NT2/D1 (cell line): ENCODE results near the gene OMG.
"Not testable (repeated sequence)": the region's sequence is repeated elsewhere in the genome, so short reads cannot be mapped to it uniquely, and the experiment has no call there.

ENCODE experiments used
- DNase-seq: peaks from one replicate; pipeline ENCODE4 v3.0.0-alpha.2; 2011; ENCODE audit warnings: low read depth, low spot score
- H3K27me3 ChIP-seq: 2 replicates; pipeline ENCODE4 v1.6.0; 2011; ENCODE audit warnings: mild to moderate bottlenecking; ENCODE audit not compliant: insufficient read length, insufficient read depth
- H3K36me3 ChIP-seq: 2 replicates; pipeline ENCODE4 v1.6.1; 2011; ENCODE audit warnings: mild to moderate bottlenecking, low read length, mixed read lengths; ENCODE audit not compliant: insufficient read depth, insufficient read length
- H3K4me1 ChIP-seq: 2 replicates; pipeline ENCODE4 v1.5.1; 2011; ENCODE audit not compliant: insufficient read depth, insufficient read length
- H3K4me3 ChIP-seq: 2 replicates; pipeline ENCODE4 v1.5.1; 2011; ENCODE audit warnings: low read depth; ENCODE audit not compliant: insufficient read length
- H3K9ac ChIP-seq: 2 replicates; pipeline ENCODE4 v1.6.0; 2011; ENCODE audit warnings: low read depth; ENCODE audit not compliant: insufficient read length
- H3K9me3 ChIP-seq: 2 replicates; pipeline ENCODE4 v1.5.1; 2011; ENCODE audit warnings: mild to moderate bottlenecking, low read length; ENCODE audit not compliant: insufficient read depth
- SUZ12 ChIP-seq: IDR thresholded peaks from 2 replicates; pipeline ENCODE4 v1.6.1; 2011; ENCODE audit not compliant: insufficient read length, insufficient read depth; ENCODE audit errors: extremely low read depth
- YY1 ChIP-seq: IDR thresholded peaks from 2 replicates; pipeline ENCODE4 v1.6.1; 2011; ENCODE audit not compliant: insufficient read length, insufficient read depth
- ZNF274 ChIP-seq: IDR thresholded peaks from 2 replicates; pipeline ENCODE4 v1.6.1; 2011; ENCODE audit warnings: mild to moderate bottlenecking, low read depth, low read length

OMG gene

DNA sequence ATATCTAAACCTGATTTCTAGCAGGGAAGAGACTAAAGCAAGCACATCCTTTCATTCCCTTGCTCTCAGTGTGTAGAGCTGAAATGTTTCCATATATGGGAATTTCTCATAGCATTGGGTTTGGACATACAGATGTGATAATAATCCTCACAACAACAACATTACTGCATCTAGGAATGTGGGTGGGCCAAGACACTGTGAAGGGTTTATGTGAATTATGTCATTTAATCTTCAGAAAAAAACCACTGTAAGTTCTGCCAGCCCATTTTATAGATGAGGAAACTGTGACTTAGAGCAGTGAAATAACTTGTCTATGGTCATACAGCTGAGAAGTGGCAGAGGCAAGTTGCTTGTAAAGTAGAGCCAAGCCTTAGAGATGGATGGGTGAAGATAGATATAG lies 5.2 kb downstream of the OMG start:
- TF ChIP-seq ZNF274 (no peak), SUZ12 (no peak), YY1 (no peak)
- Histone ChIP-seq H3K4me3 (no peak overlapping the region), H3K9ac (no peak overlapping the region), H3K9me3 (no peaks in the 10 kb centered on the region), H3K4me1 (no peaks in the 10 kb centered on the region), H3K36me3 (no peaks in the 10 kb centered on the region), H3K27me3 (no peaks in the 10 kb centered on the region)
- DNase-seq = no peak

- no peak overlapping the region for H3K9ac ChIP-seq
- H3K9me3 ChIP-seq = no peaks in the 10 kb centered on the region
- H3K4me1 ChIP-seq = no peaks in the 10 kb centered on the region
- no peaks in the 10 kb centered on the region for H3K27me3 ChIP-seq
- TF ChIP-seq YY1 (no peak), ZNF274 (no peak), SUZ12 (no peak)
- H3K36me3 ChIP-seq = no peaks in the 10 kb centered on the region
- no peak for DNase-seq
- no peak overlapping the region for H3K4me3 ChIP-seq
These were observed 7.2 kb downstream of the OMG start for GRCh38 chr17:31289790-31290189.

DNA sequence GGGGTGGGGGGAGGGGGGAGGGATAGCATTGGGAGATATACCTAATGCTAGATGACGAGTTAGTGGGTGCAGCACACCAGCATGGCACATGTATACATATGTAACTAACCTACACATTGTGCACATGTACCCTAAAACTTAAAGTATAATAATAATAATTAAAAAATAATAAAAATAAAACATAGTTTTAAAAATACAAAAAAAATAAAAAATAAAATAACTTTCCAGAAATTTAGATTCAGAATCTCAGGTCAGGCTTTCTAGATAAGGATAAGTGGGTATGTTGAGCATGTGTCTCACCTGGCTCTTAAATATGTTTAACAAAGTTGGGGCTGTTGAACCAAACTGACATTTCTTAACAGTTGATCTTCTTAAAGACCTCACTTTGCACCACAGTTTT lies 9.1 kb downstream of the OMG start:
- not testable (repeated sequence) for DNase-seq, H3K9me3 ChIP-seq, H3K4me3 ChIP-seq, H3K9ac ChIP-seq, H3K4me1 ChIP-seq, H3K27me3 ChIP-seq, H3K36me3 ChIP-seq

GRCh38 chr17:31286587-31286986 lies 10.5 kb downstream of the OMG start:
- DNase-seq = no peak
- H3K36me3 ChIP-seq = no peaks in the 10 kb centered on the region
- TF ChIP-seq SUZ12 (no peak), YY1 (no peak), ZNF274 (no peak)

GRCh38 chr17:31283841-31284240 lies 13.2 kb downstream of the OMG start:
- DNase-seq = no peak
- Histone ChIP-seq H3K27me3 (no peaks in the 10 kb centered on the region), H3K4me1 (no peaks in the 10 kb centered on the region), H3K4me3 (no peak overlapping the region), H3K9ac (no peak overlapping the region), H3K9me3 (no peaks in the 10 kb centered on the region), H3K36me3 (no peaks in the 10 kb centered on the region)
- TF ChIP-seq YY1 (no peak), ZNF274 (no peak), SUZ12 (no peak)

More at GRCh38 chr17:31286587-31286986, 10.5 kb downstream of the OMG start:
- Histone ChIP-seq H3K4me3 (no peak overlapping the region), H3K9ac (no peak overlapping the region), H3K4me1 (no peaks in the 10 kb centered on the region), H3K9me3 (no peaks in the 10 kb centered on the region), H3K27me3 (no peaks in the 10 kb centered on the region)

- no peak for DNase-seq
- Histone ChIP-seq H3K27me3 (no peaks in the 10 kb centered on the region), H3K9me3 (no peaks in the 10 kb centered on the region), H3K9ac (no peak overlapping the region), H3K36me3 (peaks cover 7% of the 10 kb centered on the region), H3K4me3 (no peak overlapping the region), H3K4me1 (no peaks in the 10 kb centered on the region)
- TF ChIP-seq ZNF274 (no peak), YY1 (no peak), SUZ12 (no peak)
These were observed 16.0 kb downstream of the OMG start for GRCh38 chr17:31281061-31281460.

DNA sequence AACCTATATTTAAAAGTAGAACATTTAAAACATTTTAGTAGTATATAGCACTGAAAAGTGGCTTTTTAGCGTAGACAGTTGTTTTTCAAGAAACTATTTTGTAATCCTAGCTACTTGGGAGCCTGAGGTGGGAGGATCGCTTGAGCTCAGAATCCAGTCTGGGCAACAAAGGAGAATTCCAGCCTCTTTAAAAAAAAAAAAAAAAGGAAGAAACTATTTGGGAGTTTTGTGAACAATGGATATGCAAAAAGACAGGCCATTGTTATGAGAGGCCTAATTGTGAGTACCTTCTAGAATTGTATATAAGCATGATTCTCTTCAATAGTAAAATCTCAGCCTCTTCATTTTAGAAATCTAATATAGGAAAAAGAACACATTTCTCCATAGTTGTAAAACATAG lies 17.6 kb downstream of the OMG start:
- Histone ChIP-seq H3K9me3 (no peaks in the 10 kb centered on the region), H3K4me1 (no peaks in the 10 kb centered on the region), H3K9ac (no peak overlapping the region), H3K4me3 (no peak overlapping the region), H3K27me3 (no peaks in the 10 kb centered on the region), H3K36me3 (peaks cover 7% of the 10 kb centered on the region)
- no peak for TF ChIP-seq SUZ12
- TF ChIP-seq YY1 = no peak
- no peak for TF ChIP-seq ZNF274
- DNase-seq = peak; percentile 32

GRCh38 chr17:31275116-31275515 lies 21.9 kb downstream of the OMG start:
- Histone ChIP-seq H3K27me3 (no peaks in the 10 kb centered on the region), H3K9ac (no peak overlapping the region), H3K4me3 (no peak overlapping the region), H3K4me1 (no peaks in the 10 kb centered on the region), H3K9me3 (no peaks in the 10 kb centered on the region), H3K36me3 (peaks cover 9% of the 10 kb centered on the region)
- DNase-seq = no peak
- TF ChIP-seq YY1 (no peak), ZNF274 (no peak), SUZ12 (no peak)
